Neural cell (in vitro differentiated cells): ENCODE results near the gene ANKRD6. TPM values are rescaled to one million over a fixed set of nuclear protein-coding genes. Genes with fewer than 3 reads are reported as not detected.

Experiments
- H2AFZ ChIP-seq: fragments of 200-600, 300-800 bp; sonication (generic), shearing (Covaris generic); 2 replicates; pipeline ENCODE4 v1.6.0; 2014; ENCODE audit warnings: low read depth, mild to moderate bottlenecking, antibody characterized with exemption, low read length, moderate library complexity
- H3F3A ChIP-seq: fragments of 200-600 bp; shearing (Covaris generic); 2 replicates; pipeline ENCODE4 v1.6.1; 2016; ENCODE audit warnings: mild to moderate bottlenecking, moderate library complexity, mixed read lengths, antibody characterized with exemption, low read length; ENCODE audit not compliant: insufficient read depth, poor library complexity, severe bottlenecking
- H3K27ac ChIP-seq: fragments of 200-600, 300-800 bp; sonication (generic), shearing (Covaris generic); 2 replicates; pipeline ENCODE4 v1.5.1; 2014; ENCODE audit warnings: mild to moderate bottlenecking, low read length, moderate library complexity
- H3K27me3 ChIP-seq: fragments of 300-800, 200-600 bp; sonication (generic), shearing (Covaris generic); 2 replicates; pipeline ENCODE4 v1.6.0; 2014; ENCODE audit warnings: mild to moderate bottlenecking, low read depth, low read length, moderate library complexity; ENCODE audit not compliant: insufficient read depth
- H3K36me3 ChIP-seq: fragments of 300-800, 200-600 bp; sonication (generic), shearing (Covaris generic); 2 replicates; pipeline ENCODE4 v1.5.1; 2014; ENCODE audit warnings: mild to moderate bottlenecking, antibody characterized with exemption, low read length, moderate library complexity; ENCODE audit not compliant: insufficient read depth
- H3K4me2 ChIP-seq: fragments of 300-800, 200-600 bp; sonication (generic), shearing (Covaris generic); 2 replicates; pipeline ENCODE4 v1.6.0; 2014; ENCODE audit warnings: mild to moderate bottlenecking, low read length
- H3K4me3 ChIP-seq: fragments of 300-800, 200-600 bp; sonication (generic), shearing (Covaris generic); 2 replicates; pipeline ENCODE4 v1.5.1; 2014; ENCODE audit warnings: mild to moderate bottlenecking, low read length, moderate library complexity
- H3K79me2 ChIP-seq: fragments of 200-600 bp; shearing (Covaris generic); replicated peaks from 2 replicates; pipeline ENCODE4 v1.6.0; 2014; ENCODE audit warnings: mild to moderate bottlenecking, low read length, moderate library complexity; ENCODE audit not compliant: insufficient read depth
- H3K9ac ChIP-seq: fragments of 300-800, 200-600 bp; sonication (generic), shearing (Covaris generic); 2 replicates; pipeline ENCODE4 v1.6.1; 2016; ENCODE audit warnings: mild to moderate bottlenecking, low read length, mixed read lengths
- H3K9me2 ChIP-seq: fragments of 200-600 bp; shearing (Covaris generic); 2 replicates; pipeline ENCODE4 v1.6.1; 2016; ENCODE audit warnings: mild to moderate bottlenecking, low read length, mixed read lengths; ENCODE audit not compliant: insufficient read depth
- H3K9me3 ChIP-seq: fragments of 200-600, 300-800 bp; sonication (generic), shearing (Covaris generic); 2 replicates; pipeline ENCODE4 v1.6.1; 2016; ENCODE audit warnings: mild to moderate bottlenecking, mixed run types, low read length, moderate library complexity, mixed read lengths
- H4K20me1 ChIP-seq: fragments of 200-600 bp; shearing (Covaris generic); 2 replicates; pipeline ENCODE4 v1.6.1; 2016; ENCODE audit warnings: mild to moderate bottlenecking, mixed run types; ENCODE audit not compliant: insufficient read depth
- CTCF ChIP-seq: fragments of 450-650 bp; IDR thresholded peaks from 2 replicates; pipeline ENCODE4 v1.5.1; 2014; ENCODE audit warnings: antibody characterized with exemption, mild to moderate bottlenecking, moderate library complexity; ENCODE audit not compliant: poor library complexity, severe bottlenecking
- EP300 ChIP-seq: fragments of 450-650 bp; conservative IDR thresholded peaks from 2 replicates; pipeline ENCODE4 v1.6.1; 2014; ENCODE audit warnings: antibody characterized with exemption, mild to moderate bottlenecking, moderate library complexity; ENCODE audit not compliant: poor library complexity, severe bottlenecking
- EZH2 ChIP-seq: fragments of 200-600, 300-800 bp; shearing (Covaris generic), sonication (generic); IDR thresholded peaks from 2 replicates; pipeline ENCODE4 v1.6.1; 2014; ENCODE audit warnings: antibody characterized with exemption, low read length, borderline replicate concordance, mild to moderate bottlenecking; ENCODE audit not compliant: insufficient read depth, poor library complexity, severe bottlenecking
- MXI1 ChIP-seq: fragments of 450-650 bp; conservative IDR thresholded peaks from 2 replicates; pipeline ENCODE4 v1.6.1; 2014; ENCODE audit warnings: antibody characterized with exemption, mild to moderate bottlenecking; ENCODE audit not compliant: poor library complexity, severe bottlenecking
- POLR2AphosphoS5 ChIP-seq: IDR thresholded peaks from 2 replicates; pipeline ENCODE4 v1.6.1; 2012
- RAD21 ChIP-seq: fragments of 450-650 bp; conservative IDR thresholded peaks from 2 replicates; pipeline ENCODE4 v1.6.1; 2014; ENCODE audit warnings: antibody characterized with exemption, mild to moderate bottlenecking, moderate library complexity
- SMC3 ChIP-seq: fragments of 450-650 bp; conservative IDR thresholded peaks from 2 replicates; pipeline ENCODE4 v1.6.1; 2014; ENCODE audit warnings: antibody characterized with exemption, mild to moderate bottlenecking, moderate library complexity; ENCODE audit not compliant: poor library complexity
- TAF1 ChIP-seq: IDR thresholded peaks from 2 replicates; pipeline ENCODE4 v1.6.1; 2012; ENCODE audit warnings: low read depth
- polyA plus RNA-seq: library from polyadenylated mRNA; depleted of rRNA; stranded (reverse); fragments of >200 nt; gene quantifications from 2 replicates; pipeline ENCODE4 v1.2.3, GENCODE V29; 2014
- TF ChIP-seq, protein P1 (sequence below): IDR thresholded peaks from 2 replicates; pipeline ENCODE4 v1.6.1; 2012; ENCODE audit warnings: borderline replicate concordance

ANKRD6 gene
- polyA plus RNA-seq, 1 donor from 2014 or later = 43.5 TPM

DNA sequence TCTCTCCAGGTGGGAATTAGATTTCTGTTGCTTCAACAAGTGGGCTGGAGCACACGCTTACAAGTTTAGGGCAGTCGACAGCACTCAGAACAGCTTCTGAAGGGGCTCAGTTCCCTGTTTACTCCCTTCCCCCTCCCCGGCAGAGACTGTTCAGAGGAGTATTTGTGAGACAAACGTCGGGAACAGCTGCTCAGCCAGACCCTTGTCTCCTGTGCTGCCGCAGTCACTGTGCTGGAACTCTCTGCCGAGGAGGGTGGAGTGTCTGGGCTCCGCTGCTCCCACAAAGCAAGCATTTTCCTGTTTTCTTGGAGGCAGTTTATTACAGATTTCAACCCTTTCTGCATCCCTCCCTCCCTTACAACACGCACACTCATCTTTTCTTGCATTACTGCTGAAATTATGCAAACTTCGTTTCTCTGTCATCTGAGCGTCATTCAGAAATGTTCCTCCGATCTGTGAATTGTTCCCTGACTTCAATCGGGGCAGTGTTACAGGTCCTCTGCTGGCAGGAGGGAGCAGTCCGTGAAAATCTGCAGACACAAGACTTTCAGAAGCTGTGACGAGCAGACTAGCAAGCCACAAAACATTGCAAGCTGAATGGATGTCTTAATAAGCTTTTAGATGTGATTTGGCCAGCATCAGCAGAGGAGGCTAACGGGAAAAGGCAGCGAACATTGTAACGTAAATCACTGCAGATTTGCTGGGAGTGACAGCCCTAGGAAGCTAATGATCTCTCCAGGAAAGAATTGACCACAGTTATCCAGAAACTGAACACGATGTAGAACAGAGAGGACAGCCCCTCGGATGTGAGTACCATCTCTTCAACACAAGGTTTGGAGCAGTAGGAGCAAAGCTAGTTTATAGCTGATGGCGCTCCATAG is 129.4 kb downstream of the ANKRD6 start:
- Histone ChIP-seq H3K9ac (peak overlapping the region; percentile 51), H2AFZ (no peak overlapping the region), H3K4me3 (peak overlapping the region; percentile 56), H3K4me2 (peak overlapping the region; percentile 9), H3K27me3 (no peaks in the 10 kb centered on the region), H4K20me1 (no peaks in the 10 kb centered on the region), H3K36me3 (no peaks in the 10 kb centered on the region), H3K9me3 (no peaks in the 10 kb centered on the region), H3F3A (no peaks in the 10 kb centered on the region), H3K79me2 (peaks cover 7% of the 10 kb centered on the region), H3K27ac (peak overlapping the region; percentile 74), H3K9me2 (no peaks in the 10 kb centered on the region)
- TF ChIP-seq MXI1 = no peak
- TF ChIP-seq POLR2AphosphoS5 = peak; percentile 42
- TF ChIP-seq EZH2 = no peak
- TF ChIP-seq, protein P1, sequence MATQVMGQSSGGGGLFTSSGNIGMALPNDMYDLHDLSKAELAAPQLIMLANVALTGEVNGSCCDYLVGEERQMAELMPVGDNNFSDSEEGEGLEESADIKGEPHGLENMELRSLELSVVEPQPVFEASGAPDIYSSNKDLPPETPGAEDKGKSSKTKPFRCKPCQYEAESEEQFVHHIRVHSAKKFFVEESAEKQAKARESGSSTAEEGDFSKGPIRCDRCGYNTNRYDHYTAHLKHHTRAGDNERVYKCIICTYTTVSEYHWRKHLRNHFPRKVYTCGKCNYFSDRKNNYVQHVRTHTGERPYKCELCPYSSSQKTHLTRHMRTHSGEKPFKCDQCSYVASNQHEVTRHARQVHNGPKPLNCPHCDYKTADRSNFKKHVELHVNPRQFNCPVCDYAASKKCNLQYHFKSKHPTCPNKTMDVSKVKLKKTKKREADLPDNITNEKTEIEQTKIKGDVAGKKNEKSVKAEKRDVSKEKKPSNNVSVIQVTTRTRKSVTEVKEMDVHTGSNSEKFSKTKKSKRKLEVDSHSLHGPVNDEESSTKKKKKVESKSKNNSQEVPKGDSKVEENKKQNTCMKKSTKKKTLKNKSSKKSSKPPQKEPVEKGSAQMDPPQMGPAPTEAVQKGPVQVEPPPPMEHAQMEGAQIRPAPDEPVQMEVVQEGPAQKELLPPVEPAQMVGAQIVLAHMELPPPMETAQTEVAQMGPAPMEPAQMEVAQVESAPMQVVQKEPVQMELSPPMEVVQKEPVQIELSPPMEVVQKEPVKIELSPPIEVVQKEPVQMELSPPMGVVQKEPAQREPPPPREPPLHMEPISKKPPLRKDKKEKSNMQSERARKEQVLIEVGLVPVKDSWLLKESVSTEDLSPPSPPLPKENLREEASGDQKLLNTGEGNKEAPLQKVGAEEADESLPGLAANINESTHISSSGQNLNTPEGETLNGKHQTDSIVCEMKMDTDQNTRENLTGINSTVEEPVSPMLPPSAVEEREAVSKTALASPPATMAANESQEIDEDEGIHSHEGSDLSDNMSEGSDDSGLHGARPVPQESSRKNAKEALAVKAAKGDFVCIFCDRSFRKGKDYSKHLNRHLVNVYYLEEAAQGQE = no peak
- peak; percentile 49 for TF ChIP-seq TAF1
- peak; percentile 54 for TF ChIP-seq SMC3
- TF ChIP-seq EP300 = no peak
- TF ChIP-seq RAD21 = peak; percentile 43
- TF ChIP-seq CTCF = peak; percentile 47

GRCh38 chr6:89563866-89564265 is 130.9 kb downstream of the ANKRD6 start:
- peak overlapping the region; percentile 51 for H3K9ac ChIP-seq
- no peak for TF ChIP-seq CTCF
- TF ChIP-seq POLR2AphosphoS5 = no peak
- no peak for TF ChIP-seq SMC3
- TF ChIP-seq EZH2 = no peak
- TF ChIP-seq MXI1 = no peak
- TF ChIP-seq, protein P1 = no peak
- no peak for TF ChIP-seq RAD21
- TF ChIP-seq EP300 = no peak
- TF ChIP-seq TAF1 = no peak
- H4K20me1 ChIP-seq = no peaks in the 10 kb centered on the region
- no peak overlapping the region for H2AFZ ChIP-seq
- H3K27ac ChIP-seq = peak overlapping the region; percentile 74
- H3K36me3 ChIP-seq = no peaks in the 10 kb centered on the region
- H3K9me2 ChIP-seq = no peaks in the 10 kb centered on the region
- H3K79me2 ChIP-seq = peaks cover 5% of the 10 kb centered on the region
- no peaks in the 10 kb centered on the region for H3K9me3 ChIP-seq
- no peaks in the 10 kb centered on the region for H3K27me3 ChIP-seq
- peak overlapping the region; percentile 41 for H3K4me2 ChIP-seq
- peaks cover 4% of the 10 kb centered on the region for H3F3A ChIP-seq
- peak overlapping the region; percentile 56 for H3K4me3 ChIP-seq
